HEK293T (cell line): ENCODE results near the gene ORC6.

Source experiments
- CTCF ChIA-PET: fragments of 350-600 bp; formaldehyde crosslinking; extraction: SDS; loops from one replicate; lab custom pipeline; 2021; ENCODE audit warnings: antibody characterized with exemption, inconsistent platforms; lab: Yijun Ruan, JAX
- POLR2A ChIA-PET: fragments of 350-600 bp; formaldehyde crosslinking; extraction: SDS; loops from one replicate; lab custom pipeline; 2020; ENCODE audit warnings: antibody characterized with exemption, inconsistent platforms; lab: Yijun Ruan, JAX
- DNase-seq: peaks from one replicate; pipeline ENCODE4 v3.0.0; 2012; ENCODE audit warnings: mixed read lengths; ENCODE audit errors: extremely low spot score
- ARNT ChIP-seq: fragments of 450-650 bp; IDR thresholded peaks from 2 replicates; pipeline ENCODE4 v1.6.1; 2017; ENCODE audit warnings: mild to moderate bottlenecking
- BHLHE40 ChIP-seq: fragments of 450-650 bp; IDR thresholded peaks from 2 replicates; pipeline ENCODE4 v1.6.1; 2016; ENCODE audit warnings: mild to moderate bottlenecking, moderate library complexity, borderline replicate concordance
- CTBP1 ChIP-seq: fragments of 450-650 bp; IDR thresholded peaks from 2 replicates; pipeline ENCODE4 v1.6.1; 2016; ENCODE audit warnings: borderline replicate concordance
- ELF4 ChIP-seq: fragments of 450-650 bp; IDR thresholded peaks from 2 replicates; pipeline ENCODE4 v1.6.1; 2017; ENCODE audit warnings: antibody characterized with exemption
- FOXA1 ChIP-seq: fragments of 450-650 bp; IDR thresholded peaks from 2 replicates; pipeline ENCODE4 v1.6.1; 2016; ENCODE audit warnings: mild to moderate bottlenecking
- FOXK2 ChIP-seq: fragments of 450-650 bp; IDR thresholded peaks from 2 replicates; pipeline ENCODE4 v1.6.1; 2016; ENCODE audit warnings: mild to moderate bottlenecking
- FOXM1 ChIP-seq: fragments of 450-650 bp; IDR thresholded peaks from 2 replicates; pipeline ENCODE4 v1.6.1; 2017; ENCODE audit warnings: mild to moderate bottlenecking, borderline replicate concordance
- HDGF ChIP-seq: fragments of 450-650 bp; IDR thresholded peaks from 2 replicates; pipeline ENCODE4 v1.6.1; 2017; ENCODE audit warnings: antibody characterized with exemption, borderline replicate concordance
- L3MBTL2 ChIP-seq: fragments of 450-650 bp; conservative IDR thresholded peaks from 2 replicates; pipeline ENCODE4 v1.6.1; 2016; ENCODE audit warnings: mild to moderate bottlenecking
- LEF1 ChIP-seq: fragments of 450-650 bp; IDR thresholded peaks from 2 replicates; pipeline ENCODE4 v1.6.1; 2017; ENCODE audit warnings: mild to moderate bottlenecking, borderline replicate concordance
- NFRKB ChIP-seq: fragments of 450-650 bp; IDR thresholded peaks from 2 replicates; pipeline ENCODE4 v1.6.1; 2016; ENCODE audit warnings: mild to moderate bottlenecking, moderate library complexity
- SP1 ChIP-seq: fragments of 450-650 bp; IDR thresholded peaks from 2 replicates; pipeline ENCODE4 v1.6.1; 2017
- SUZ12 ChIP-seq: fragments of 450-650 bp; IDR thresholded peaks from 2 replicates; pipeline ENCODE4 v1.6.1; 2016; ENCODE audit warnings: mild to moderate bottlenecking
- TARDBP ChIP-seq: fragments of 450-650 bp; IDR thresholded peaks from 2 replicates; pipeline ENCODE4 v1.6.1; 2016
- ZNF384 ChIP-seq: fragments of 450-650 bp; IDR thresholded peaks from 2 replicates; pipeline ENCODE4 v1.6.1; 2016
- TF ChIP-seq, protein P1 (sequence below): fragments of 450-650 bp; IDR thresholded peaks from 2 replicates; pipeline ENCODE4 v1.6.1; 2016

Gene ORC6

DNA sequence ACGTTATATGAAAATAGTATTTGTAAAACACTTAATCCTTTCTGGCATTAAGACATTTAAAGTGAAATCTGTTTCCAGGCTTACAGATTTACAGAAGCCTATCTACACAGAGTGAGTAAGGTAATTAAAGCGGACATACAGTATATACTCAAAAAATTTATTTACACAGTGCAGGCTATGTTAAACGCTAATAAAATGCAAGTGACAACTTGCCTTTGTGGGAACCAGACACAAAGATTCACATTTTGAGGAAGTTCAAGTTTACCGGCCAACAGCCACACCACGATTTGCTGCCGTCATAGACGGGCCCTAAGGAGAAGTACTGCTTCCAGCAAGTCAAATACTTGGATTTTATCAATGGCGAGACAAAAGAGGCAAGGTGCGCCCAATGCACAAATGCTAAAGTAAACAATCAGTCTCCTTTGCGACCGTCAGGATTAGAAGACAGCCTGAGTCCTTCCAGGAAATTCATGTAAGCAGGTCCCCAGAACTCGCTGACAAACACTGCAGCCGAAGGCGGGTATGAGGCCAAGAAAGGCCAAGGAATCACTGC lies 1.3 kb upstream of the ORC6 start:
- TF ChIP-seq SP1 (no peak), FOXM1 (no peak), ZNF384 (no peak)
- TF ChIP-seq, protein P1, sequence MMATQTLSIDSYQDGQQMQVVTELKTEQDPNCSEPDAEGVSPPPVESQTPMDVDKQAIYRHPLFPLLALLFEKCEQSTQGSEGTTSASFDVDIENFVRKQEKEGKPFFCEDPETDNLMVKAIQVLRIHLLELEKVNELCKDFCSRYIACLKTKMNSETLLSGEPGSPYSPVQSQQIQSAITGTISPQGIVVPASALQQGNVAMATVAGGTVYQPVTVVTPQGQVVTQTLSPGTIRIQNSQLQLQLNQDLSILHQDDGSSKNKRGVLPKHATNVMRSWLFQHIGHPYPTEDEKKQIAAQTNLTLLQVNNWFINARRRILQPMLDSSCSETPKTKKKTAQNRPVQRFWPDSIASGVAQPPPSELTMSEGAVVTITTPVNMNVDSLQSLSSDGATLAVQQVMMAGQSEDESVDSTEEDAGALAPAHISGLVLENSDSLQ, result no peak
- DNase-seq, result no peak
- CTCF ChIA-PET, result no interaction called here
- POLR2A ChIA-PET, result no interaction called here

- TF ChIP-seq, protein P1, result peak; percentile 99
- TF ChIP-seq L3MBTL2 (peak; percentile 48), FOXM1 (no peak), SP1 (peak; percentile 44; the same call in 1 of the 2 replicates), LEF1 (peak; percentile 40; the same call in 1 of the 2 replicates)
- CTCF ChIA-PET, result no interaction called here
- peak; percentile 92 for DNase-seq
- POLR2A ChIA-PET, result interaction anchor here (0.8 to 1.7 kb wide), 5 partner anchors 11 to 196 kb away, joined by 3 to 7 read pairs (median 5); partner anchors contain the start of gene GPT2
Measured at GRCh38 chr16:46688654-46689364, 650 bp upstream of the ORC6 start, which contains the start of gene VPS35. TSS of gene VPS35 (minus strand) at chr16:46689178. CDS start at chr16:46689133, 45 bp downstream.

GRCh38 chr16:46690281-46691178 lies 1.1 kb downstream of the ORC6 start:
- DNase-seq, result no peak
- ChIA-PET CTCF (interaction anchor here (1.2 kb wide), 1 partner anchor 17 kb away, joined by 3 read pairs; no protein-coding TSS in a partner anchor), POLR2A (interaction anchor here (0.6 to 1.7 kb wide), 10 partner anchors 16 to 194 kb away, joined by 3 to 7 read pairs (median 3); partner anchors contain the start of gene GPT2)
- TF ChIP-seq FOXM1 (no peak), L3MBTL2 (no peak), ZNF384 (no peak), LEF1 (no peak), SP1 (no peak), FOXK2 (no peak), TARDBP (no peak), ARNT (no peak), CTBP1 (no peak), HDGF (no peak), FOXA1 (no peak), ELF4 (no peak), SUZ12 (no peak), NFRKB (no peak), BHLHE40 (no peak)
- TF ChIP-seq, protein P1, result no peak

DNA sequence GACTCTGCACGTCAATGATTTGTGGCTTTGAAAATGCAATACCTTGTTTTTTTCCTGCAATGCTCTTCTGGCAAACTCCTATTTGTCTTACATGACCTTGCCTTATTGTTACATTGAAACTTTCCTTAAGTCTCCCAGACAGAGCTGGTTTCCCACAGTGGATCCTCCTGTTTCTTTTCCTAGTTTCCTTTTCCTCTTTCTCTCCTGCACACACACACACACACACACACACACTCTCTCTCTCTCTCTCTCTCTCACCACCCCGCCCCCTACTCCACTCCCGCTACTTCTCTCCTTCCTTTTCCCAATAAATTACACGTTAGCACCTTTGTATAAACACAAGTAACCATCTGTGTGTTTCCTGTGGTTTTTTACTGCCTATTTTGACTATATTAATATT lies 2.3 kb downstream of the ORC6 start:
- DNase-seq, result no peak
- TF ChIP-seq ELF4 (no peak), FOXK2 (no peak), SP1 (no peak), SUZ12 (no peak), ARNT (no peak), FOXA1 (no peak), NFRKB (no peak), FOXM1 (no peak), TARDBP (no peak), LEF1 (no peak)
- CTCF ChIA-PET, result interaction anchor here (0.8 to 1.2 kb wide), 2 partner anchors 15 to 18 kb away, joined by 3 read pairs; no protein-coding TSS in a partner anchor
- POLR2A ChIA-PET, result interaction anchor here (0.9 kb wide), 2 partner anchors 98 to 192 kb away, joined by 3 read pairs; no protein-coding TSS in a partner anchor

DNA sequence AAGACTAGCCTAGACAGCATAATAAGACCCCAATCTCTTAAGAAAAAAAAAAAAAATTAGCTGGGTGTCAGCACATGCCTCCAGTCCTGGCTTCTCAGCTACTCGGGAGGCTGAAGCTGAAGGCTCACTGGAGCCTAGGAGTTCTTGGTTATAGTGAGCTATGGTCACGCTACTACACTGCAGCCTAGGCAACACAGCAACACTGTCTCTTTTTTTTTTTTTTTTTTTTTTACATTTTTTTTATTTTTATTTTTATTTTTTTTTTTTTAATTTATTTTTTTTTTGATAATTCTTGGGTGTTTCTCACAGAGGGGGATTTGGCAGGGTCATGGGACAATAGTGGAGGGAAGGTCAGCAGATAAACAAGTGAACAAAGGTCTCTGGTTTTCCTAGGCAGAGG lies 4.1 kb downstream of the ORC6 start:
- TF ChIP-seq NFRKB, result no peak
- TF ChIP-seq HDGF, result no peak
- DNase-seq, result no peak
- CTCF ChIA-PET, result interaction anchor here (0.6 kb wide), 1 partner anchor 42 kb away, joined by 6 read pairs; no protein-coding TSS in a partner anchor
- POLR2A ChIA-PET, result interaction anchor here (1.0 kb wide), 1 partner anchor 96 kb away, joined by 4 read pairs; no protein-coding TSS in a partner anchor
